ENCODE results near the gene TACC2. TPM values are rescaled to one million over a fixed set of nuclear protein-coding genes. Genes with fewer than 3 reads are reported as not detected.

Gene TACC2
- total RNA-seq, 1 donor from 2014 or later, result 71.2 TPM

GRCh38 chr10:122288917-122289316 lies 300.0 kb downstream of the TACC2 start:
- H3K36me3 Mint-ChIP-seq, result no peaks in the 10 kb centered on the region
- no peak for DNase-seq (ENCODE audit: extremely low spot score, unreplicated experiment)
- TF ChIP-seq CTCF (conservative IDR thresholded peaks at IDR 0.05), result no peak
- no peak overlapping the region for H3K4me3 Mint-ChIP-seq
- no peaks in the 10 kb centered on the region for H3K9me3 Mint-ChIP-seq
- H3K4me1 Mint-ChIP-seq (ENCODE audit: unreplicated experiment), result peaks cover 10% of the 10 kb centered on the region
- H3K27ac Mint-ChIP-seq, result no peak overlapping the region
- no peaks in the 10 kb centered on the region for H3K27me3 Mint-ChIP-seq

DNA sequence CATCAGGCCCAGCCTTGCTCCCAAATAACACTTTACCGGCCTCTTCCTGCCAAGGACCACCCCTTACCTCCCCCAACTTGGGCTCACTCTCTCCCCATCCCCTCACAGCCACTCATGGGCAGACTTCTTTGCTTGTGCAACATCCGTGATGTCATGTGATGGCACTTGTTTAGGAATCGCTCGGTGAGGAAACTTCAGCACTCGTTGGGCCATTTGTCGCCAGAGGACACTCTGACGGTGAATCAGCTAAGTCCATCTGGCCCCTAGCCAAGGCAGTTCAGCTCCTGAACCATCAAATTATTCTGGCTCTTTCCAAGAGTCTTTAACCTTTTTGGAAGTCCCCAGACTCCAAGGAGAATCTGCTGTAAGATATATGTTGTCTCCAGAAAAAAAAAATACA lies 301.4 kb downstream of the TACC2 start:
- Mint-ChIP-seq H3K4me3 (no peak overlapping the region), H3K4me1 (ENCODE audit: unreplicated experiment) (peaks cover 10% of the 10 kb centered on the region), H3K9me3 (no peaks in the 10 kb centered on the region), H3K27me3 (no peaks in the 10 kb centered on the region), H3K36me3 (no peaks in the 10 kb centered on the region), H3K27ac (no peak overlapping the region)
- no peak for TF ChIP-seq CTCF (conservative IDR thresholded peaks at IDR 0.05)
- no peak for DNase-seq (ENCODE audit: extremely low spot score, unreplicated experiment)

- Mint-ChIP-seq H3K27me3 (no peaks in the 10 kb centered on the region), H3K9me3 (no peaks in the 10 kb centered on the region), H3K4me1 (ENCODE audit: unreplicated experiment) (peaks cover 10% of the 10 kb centered on the region), H3K4me3 (no peak overlapping the region), H3K36me3 (no peaks in the 10 kb centered on the region), H3K27ac (no peak overlapping the region)
- DNase-seq (ENCODE audit: extremely low spot score, unreplicated experiment), result no peak
- no peak for TF ChIP-seq CTCF (conservative IDR thresholded peaks at IDR 0.05)
Observed at GRCh38 chr10:122290833-122291532, 302.0 kb downstream of the TACC2 start.

DNA sequence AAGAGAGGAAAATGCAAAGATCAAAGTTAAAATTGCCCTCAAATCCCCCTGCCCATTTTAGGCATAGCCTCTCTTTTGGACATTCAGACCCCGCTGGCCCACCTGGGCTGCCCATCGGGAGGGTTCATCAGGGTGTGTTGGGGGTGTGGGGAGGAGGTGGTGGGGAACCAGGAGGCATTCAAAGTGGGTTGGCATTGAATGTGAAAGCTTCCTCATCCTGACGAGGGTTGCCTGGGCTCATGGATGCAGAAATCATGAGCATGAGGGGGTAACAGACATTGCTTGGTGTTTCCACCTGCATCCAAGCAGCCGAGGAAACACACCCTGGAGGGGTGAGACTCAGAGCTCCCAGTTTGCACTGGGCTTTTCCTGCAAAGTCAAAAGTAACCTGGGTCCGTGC lies 302.8 kb downstream of the TACC2 start:
- Mint-ChIP-seq H3K4me3 (no peak overlapping the region), H3K4me1 (ENCODE audit: unreplicated experiment) (peaks cover 10% of the 10 kb centered on the region)

DNA sequence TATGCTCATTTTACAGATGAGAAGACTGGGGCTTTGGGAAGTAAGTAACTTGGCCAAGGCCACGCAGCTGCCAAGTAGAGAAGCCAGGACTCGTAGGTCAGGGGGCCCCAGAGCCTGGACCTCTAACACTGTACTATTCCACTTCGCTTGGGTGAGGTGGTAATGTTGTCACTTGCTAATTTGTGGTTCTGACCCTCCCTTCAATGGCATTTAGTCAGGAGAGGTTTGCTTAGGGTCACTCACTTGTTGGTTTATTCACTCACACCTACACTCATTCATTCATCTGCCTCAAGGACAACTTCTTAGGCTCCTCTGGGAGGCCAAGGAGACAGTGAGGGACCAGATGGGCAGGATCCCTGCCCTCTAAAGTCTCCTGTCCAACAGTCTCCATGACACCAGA lies 303.4 kb downstream of the TACC2 start:
- no peak for DNase-seq (ENCODE audit: extremely low spot score, unreplicated experiment)
- H3K4me3 Mint-ChIP-seq, result no peak overlapping the region
- H3K9me3 Mint-ChIP-seq, result no peaks in the 10 kb centered on the region
- peak overlapping the region; percentile 98 for H3K27ac Mint-ChIP-seq
- no peaks in the 10 kb centered on the region for H3K36me3 Mint-ChIP-seq
- H3K27me3 Mint-ChIP-seq, result no peaks in the 10 kb centered on the region
- TF ChIP-seq CTCF (conservative IDR thresholded peaks at IDR 0.05), result no peak
- peaks cover 6% of the 10 kb centered on the region for H3K4me1 Mint-ChIP-seq (ENCODE audit: unreplicated experiment)

More for the DNA sequence above, 302.8 kb downstream of the TACC2 start:
- TF ChIP-seq CTCF (conservative IDR thresholded peaks at IDR 0.05), result no peak
- Mint-ChIP-seq H3K36me3 (no peaks in the 10 kb centered on the region), H3K27ac (no peak overlapping the region), H3K9me3 (no peaks in the 10 kb centered on the region), H3K27me3 (no peaks in the 10 kb centered on the region)
- no peak for DNase-seq (ENCODE audit: extremely low spot score, unreplicated experiment)
